AG09309 (cell line): ENCODE results near the gene SIAE.

Experiments used
- DNase-seq: peaks from one replicate; pipeline ENCODE4 v3.0.0-alpha.2; 2010; ENCODE audit warnings: low read depth
- H3K4me3 ChIP-seq: 2 replicates; pipeline ENCODE4 v1.5.1; 2011; ENCODE audit warnings: mild to moderate bottlenecking, low read depth, low read length, moderate library complexity; ENCODE audit not compliant: control insufficient read depth
- TF ChIP-seq, protein P1 (sequence below): IDR thresholded peaks from 2 replicates; pipeline ENCODE4 v1.5.1; 2011; ENCODE audit warnings: mild to moderate bottlenecking, low read depth, low read length, inconsistent platforms; ENCODE audit not compliant: insufficient read depth, control insufficient read depth; ENCODE audit errors: missing control alignments

Gene SIAE

DNA sequence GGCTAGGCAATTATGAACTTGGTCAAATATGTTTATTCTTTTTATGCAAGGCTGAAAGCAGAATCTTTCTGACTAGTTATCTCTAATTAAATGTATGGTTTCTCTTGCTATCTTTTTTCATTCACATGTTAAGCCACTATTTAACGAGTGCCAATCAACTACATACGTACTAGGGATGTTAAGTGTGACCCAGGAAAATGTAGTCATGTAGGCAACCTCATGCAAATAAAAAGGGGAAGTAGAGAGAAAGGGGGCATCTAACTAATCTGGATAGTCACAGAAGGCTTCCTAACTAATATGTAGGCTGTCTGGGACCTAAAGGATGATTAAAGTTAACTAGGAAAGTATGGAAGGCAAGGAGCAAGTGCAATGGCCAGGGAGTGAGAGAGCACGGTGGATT is 27.4 kb downstream of the SIAE start:
- TF ChIP-seq, protein P1, sequence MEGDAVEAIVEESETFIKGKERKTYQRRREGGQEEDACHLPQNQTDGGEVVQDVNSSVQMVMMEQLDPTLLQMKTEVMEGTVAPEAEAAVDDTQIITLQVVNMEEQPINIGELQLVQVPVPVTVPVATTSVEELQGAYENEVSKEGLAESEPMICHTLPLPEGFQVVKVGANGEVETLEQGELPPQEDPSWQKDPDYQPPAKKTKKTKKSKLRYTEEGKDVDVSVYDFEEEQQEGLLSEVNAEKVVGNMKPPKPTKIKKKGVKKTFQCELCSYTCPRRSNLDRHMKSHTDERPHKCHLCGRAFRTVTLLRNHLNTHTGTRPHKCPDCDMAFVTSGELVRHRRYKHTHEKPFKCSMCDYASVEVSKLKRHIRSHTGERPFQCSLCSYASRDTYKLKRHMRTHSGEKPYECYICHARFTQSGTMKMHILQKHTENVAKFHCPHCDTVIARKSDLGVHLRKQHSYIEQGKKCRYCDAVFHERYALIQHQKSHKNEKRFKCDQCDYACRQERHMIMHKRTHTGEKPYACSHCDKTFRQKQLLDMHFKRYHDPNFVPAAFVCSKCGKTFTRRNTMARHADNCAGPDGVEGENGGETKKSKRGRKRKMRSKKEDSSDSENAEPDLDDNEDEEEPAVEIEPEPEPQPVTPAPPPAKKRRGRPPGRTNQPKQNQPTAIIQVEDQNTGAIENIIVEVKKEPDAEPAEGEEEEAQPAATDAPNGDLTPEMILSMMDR = no peak
- no peak overlapping the region for H3K4me3 ChIP-seq
- DNase-seq = no peak

DNA sequence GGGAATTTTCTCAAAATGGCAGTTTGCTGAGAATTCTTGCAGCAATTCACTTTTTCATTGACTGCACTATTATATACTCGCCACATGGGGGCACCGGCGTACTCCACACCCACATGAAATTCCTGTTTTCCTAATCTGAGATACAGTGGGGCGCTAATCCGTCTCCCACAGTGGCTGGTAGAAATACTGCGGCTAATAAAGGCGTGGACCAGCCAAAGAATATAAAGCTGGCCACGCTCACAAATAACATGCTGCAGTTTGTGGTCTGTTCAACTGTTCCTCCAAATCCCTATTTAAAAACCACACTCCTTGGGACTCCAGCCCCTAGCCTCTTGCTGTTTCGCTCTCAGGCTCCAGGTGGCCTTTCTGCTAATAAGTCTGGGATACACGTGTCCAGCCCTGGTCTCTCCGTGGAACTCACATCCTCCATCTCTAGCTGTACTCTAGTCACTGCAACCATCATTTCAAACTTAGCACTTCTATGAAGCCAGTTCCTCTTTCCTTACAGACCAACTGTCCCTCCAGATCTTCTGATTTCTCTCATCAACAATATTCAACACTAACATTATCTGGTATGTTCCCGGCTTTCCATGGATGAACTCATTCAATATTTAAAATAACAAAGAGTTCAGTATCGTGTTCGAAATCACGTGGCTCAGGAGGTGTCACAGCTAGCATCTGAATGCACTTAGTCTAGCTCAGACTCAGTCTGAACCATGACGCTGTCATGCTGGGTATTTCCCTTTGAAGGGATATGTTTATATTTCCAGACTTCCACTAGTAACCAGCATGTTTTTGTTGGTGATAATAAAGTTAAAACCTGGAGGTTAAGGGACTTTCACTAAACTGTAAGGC is 28.9 kb downstream of the SIAE start:
- TF ChIP-seq, protein P1 = peak; percentile 64
- no peak overlapping the region for H3K4me3 ChIP-seq
- no peak for DNase-seq

DNA sequence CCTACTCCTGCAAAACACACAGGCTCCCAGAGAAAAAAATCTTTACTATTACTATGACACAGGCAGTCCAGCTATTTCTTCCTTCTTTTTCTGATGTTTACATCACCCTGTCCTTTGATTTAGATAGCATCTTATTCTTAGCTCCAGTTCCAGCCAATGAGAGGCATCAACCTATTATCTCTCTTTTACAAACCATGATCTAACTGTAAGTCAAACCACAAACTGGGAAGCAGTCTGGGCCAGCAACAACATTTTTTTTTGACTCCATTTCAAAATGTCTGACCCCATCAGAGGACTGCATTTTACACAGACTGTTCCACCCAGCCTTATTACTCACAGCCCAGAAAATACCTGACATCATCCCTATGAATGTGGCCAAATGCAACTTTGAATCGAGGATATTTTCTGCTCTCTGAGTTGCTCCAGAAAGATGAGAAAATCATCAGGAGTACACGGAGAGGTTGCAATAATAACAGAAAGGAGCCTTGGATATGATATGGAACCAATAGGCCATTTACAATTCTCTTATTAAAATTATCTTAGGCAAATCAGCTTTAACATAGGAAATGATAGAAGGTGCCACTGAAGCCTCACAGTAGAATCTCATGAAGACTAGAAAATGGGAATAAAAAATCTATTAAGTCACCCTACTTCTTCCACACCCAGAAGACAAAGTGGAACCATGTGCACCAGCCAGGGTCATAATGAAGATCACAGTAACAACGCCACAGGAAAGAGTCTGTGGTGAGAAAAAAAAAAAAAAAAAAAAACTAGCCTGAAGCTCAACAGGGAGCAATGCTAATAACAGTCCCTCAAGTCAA is 29.7 kb downstream of the SIAE start:
- TF ChIP-seq, protein P1 = no peak
- DNase-seq = peak; percentile 78

DNA sequence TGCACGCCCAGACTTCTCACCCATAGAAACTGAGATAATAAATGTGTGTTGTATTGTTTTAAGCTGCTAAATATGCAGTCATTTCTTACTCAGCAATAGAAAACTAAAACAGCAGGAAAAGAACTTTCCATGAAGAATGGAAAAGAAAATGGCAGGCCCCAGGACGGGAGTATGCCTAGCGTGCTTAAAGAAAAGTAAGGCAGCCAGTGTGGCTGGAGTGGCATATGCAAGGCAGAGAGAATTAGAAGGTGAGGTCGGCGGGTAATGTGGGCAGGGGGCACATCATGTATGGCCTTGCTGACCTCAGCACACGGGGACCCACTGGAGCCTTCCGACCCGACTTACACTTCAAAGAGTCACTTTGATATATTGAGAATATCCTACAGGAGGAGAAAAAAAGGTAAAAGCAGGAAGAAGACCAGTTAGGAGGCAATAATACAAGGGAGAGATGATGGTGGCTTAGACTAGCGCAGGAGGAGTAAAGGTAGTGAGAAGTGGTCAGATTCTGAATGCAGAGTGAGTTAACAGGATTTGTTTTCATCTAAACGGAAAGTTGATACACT is 30.4 kb downstream of the SIAE start:
- DNase-seq = no peak
- H3K4me3 ChIP-seq = no peak overlapping the region
- TF ChIP-seq, protein P1 = no peak

More for the DNA sequence above, 29.7 kb downstream of the SIAE start:
- H3K4me3 ChIP-seq = no peak overlapping the region

DNA sequence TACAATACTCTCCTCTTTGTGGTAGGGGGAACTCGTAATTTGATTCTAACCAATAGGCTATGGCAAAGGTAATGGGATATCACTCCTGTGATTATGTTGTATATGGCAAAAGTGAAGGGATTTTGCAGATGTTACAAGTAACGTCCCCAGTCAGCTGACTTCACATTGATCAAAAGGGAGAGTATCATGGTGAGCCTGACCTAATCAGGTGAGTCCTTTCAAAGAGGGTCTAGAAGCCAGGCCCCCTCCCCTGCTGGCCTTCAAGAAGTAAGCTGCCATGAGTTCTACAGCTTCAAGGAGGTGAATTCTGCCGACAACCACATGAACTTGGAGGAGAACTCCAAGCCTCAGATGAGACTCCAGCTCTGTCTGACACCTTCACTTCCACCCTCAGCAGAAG is 30.9 kb downstream of the SIAE start:
- DNase-seq = no peak
- H3K4me3 ChIP-seq = no peak overlapping the region
- TF ChIP-seq, protein P1 = no peak

DNA sequence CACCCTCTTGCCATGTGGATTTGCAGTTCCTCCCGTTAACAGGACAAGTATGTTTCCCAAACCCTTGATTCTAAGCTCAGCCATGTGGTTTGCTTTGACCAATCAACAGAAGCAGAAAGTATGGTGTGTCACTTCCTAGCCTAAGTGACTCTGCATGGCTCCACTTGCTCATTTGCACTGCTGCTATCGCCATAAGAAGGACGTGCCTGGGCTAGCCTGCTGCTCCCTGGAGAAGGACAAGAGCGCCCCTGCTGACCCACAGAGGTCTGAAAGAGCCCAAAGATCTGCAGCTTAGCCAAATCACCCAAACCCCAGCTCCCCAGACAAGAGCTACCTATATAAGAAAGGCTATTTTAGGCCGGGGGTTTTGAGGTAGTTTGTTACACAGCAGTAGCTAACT is 32.9 kb downstream of the SIAE start:
- DNase-seq = no peak
- TF ChIP-seq, protein P1 = no peak
- H3K4me3 ChIP-seq = no peak overlapping the region
